D341Med (cell line): ENCODE data around the gene CASP1.

Experiments
- DNase-seq: peaks from one replicate; pipeline ENCODE4 v3.0.0; 2012; ENCODE audit warnings: low spot score

The CASP1 gene

DNA sequence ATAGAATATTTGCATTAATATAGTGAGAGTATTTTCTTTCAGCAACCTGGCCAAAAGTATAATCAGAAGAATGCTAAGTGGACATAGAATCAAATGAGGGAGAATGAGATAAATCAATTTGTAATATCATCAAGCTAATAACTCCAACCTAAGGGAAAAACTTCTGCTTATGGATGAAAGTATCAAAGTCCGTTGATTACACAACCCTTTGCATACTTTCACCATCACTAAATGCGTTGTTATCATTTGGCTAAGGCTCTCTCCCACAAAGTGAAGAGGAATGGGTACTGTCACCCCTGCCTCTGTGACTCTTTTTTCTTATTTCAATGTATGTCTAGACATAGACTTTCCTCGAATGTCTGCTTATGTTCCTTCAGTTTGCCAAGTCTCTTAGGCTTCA lies 50.1 kb downstream of the CASP1 start:
- DNase-seq: no peak

DNA sequence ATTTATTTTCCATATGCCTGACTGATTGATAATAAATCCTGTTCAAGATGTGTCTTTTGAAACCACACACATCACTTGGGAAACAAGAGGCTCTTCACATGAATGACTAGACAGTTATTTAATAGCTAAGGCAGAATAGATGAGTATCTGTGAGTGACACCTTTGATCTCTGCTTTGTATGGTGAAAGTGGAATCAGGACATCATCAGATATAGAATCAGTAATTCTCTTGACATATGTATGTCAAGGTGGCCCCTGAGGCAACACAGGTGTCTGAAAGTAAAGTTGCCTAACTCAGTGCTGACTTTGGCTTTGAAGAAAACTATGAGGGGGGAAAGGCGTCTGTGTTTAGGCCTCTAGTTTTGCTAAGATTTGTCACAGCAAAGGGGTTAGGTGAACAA lies 55.1 kb downstream of the CASP1 start:
- DNase-seq: no peak
